Neutrophil (primary cell): ENCODE measurements around the gene CTAGE9.

Source experiments
- H3K27ac ChIP-seq: fragments of 200-600 bp; sonication (generic); 2 replicates; pipeline ENCODE4 v1.5.1; 2016; ENCODE audit warnings: mild to moderate bottlenecking, moderate library complexity
- H3K27me3 ChIP-seq: fragments of 200-600 bp; sonication (generic); 2 replicates; pipeline ENCODE4 v1.6.0; 2016; ENCODE audit warnings: mild to moderate bottlenecking
- H3K36me3 ChIP-seq: fragments of 200-600 bp; sonication (generic); 2 replicates; pipeline ENCODE4 v1.5.1; 2017
- H3K4me1 ChIP-seq, 2 experiments: fragments of 200-600 bp in 1 of 2; sonication (generic) in 1 of 2; 1 replicate in 1 of 2; 2 replicates in 1 of 2; pipeline versions ENCODE4 v1.5.1 to v1.6.1; 2013 to 2016; ENCODE audit warnings: low read depth in 1 of 2, low read length in 1 of 2, mild to moderate bottlenecking in 1 of 2, moderate library complexity in 1 of 2; ENCODE audit not compliant: control insufficient read depth in 1 of 2, insufficient read depth in 1 of 2
- H3K4me3 ChIP-seq, 2 experiments: fragments of 200-600 bp in 1 of 2; sonication (generic) in 1 of 2; 1 replicate in 1 of 2; 2 replicates in 1 of 2; pipeline ENCODE4 v1.5.1; 2013 to 2016; ENCODE audit warnings: low read depth in 1 of 2, low read length in 1 of 2, mild to moderate bottlenecking in 1 of 2, moderate library complexity in 1 of 2
- H3K9me3 ChIP-seq: fragments of 200-600 bp; sonication (generic); 2 replicates; pipeline ENCODE4 v1.5.1; 2016
- CTCF ChIP-seq: fragments of 200-600 bp; sonication (generic); IDR thresholded peaks from 2 replicates; pipeline ENCODE4 v1.5.1; 2016; ENCODE audit warnings: antibody characterized with exemption

Gene CTAGE9

GRCh38 chr6:131741688-131742393 is 31.0 kb upstream of the CTAGE9 start:
- Histone ChIP-seq H3K36me3 (no peaks in the 10 kb centered on the region), H3K27me3 (no peaks in the 10 kb centered on the region), H3K4me3 (no peak overlapping the region), H3K9me3 (no peaks in the 10 kb centered on the region), H3K27ac (no peak overlapping the region), H3K4me1 (no peaks in the 10 kb centered on the region)
- TF ChIP-seq CTCF = no peak

GRCh38 chr6:131740161-131740560 is 29.3 kb upstream of the CTAGE9 start:
- TF ChIP-seq CTCF = no peak
- H3K36me3 ChIP-seq = no peaks in the 10 kb centered on the region
- H3K4me1 ChIP-seq = no peaks in the 10 kb centered on the region
- no peak overlapping the region for H3K4me3 ChIP-seq
- no peak overlapping the region for H3K27ac ChIP-seq
- no peaks in the 10 kb centered on the region for H3K27me3 ChIP-seq
- H3K9me3 ChIP-seq = no peaks in the 10 kb centered on the region

GRCh38 chr6:131739136-131739535 is 28.3 kb upstream of the CTAGE9 start:
- Histone ChIP-seq H3K9me3 (no peaks in the 10 kb centered on the region), H3K27ac (no peak overlapping the region), H3K4me1 (no peaks in the 10 kb centered on the region), H3K27me3 (no peaks in the 10 kb centered on the region), H3K4me3 (no peak overlapping the region), H3K36me3 (no peaks in the 10 kb centered on the region)
- no peak for TF ChIP-seq CTCF

GRCh38 chr6:131736811-131737210 is 26.0 kb upstream of the CTAGE9 start:
- H3K27me3 ChIP-seq = no peaks in the 10 kb centered on the region
- H3K4me3 ChIP-seq = no peak overlapping the region
- H3K9me3 ChIP-seq = no peaks in the 10 kb centered on the region
- H3K4me1 ChIP-seq = no peaks in the 10 kb centered on the region
- no peaks in the 10 kb centered on the region for H3K36me3 ChIP-seq
- H3K27ac ChIP-seq = no peak overlapping the region
- TF ChIP-seq CTCF = no peak

GRCh38 chr6:131736003-131736596 is 25.3 kb upstream of the CTAGE9 start:
- no peak for TF ChIP-seq CTCF
- H3K27me3 ChIP-seq = no peaks in the 10 kb centered on the region
- no peaks in the 10 kb centered on the region for H3K9me3 ChIP-seq
- H3K4me1 ChIP-seq = no peaks in the 10 kb centered on the region
- no peak overlapping the region for H3K27ac ChIP-seq
- no peaks in the 10 kb centered on the region for H3K36me3 ChIP-seq
- H3K4me3 ChIP-seq = no peak overlapping the region
